Pons (tissue), 1 donor: ENCODE data around the gene GFOD1.
"Not testable (repeated sequence)": the region's sequence is repeated elsewhere in the genome, so short reads cannot be mapped to it uniquely, and the experiment has no call there.

Experiments used
- DNase-seq: peaks from one replicate; pipeline ENCODE4 v3.0.0-alpha.2; 2016; ENCODE audit warnings: low spot score

Gene GFOD1

GRCh38 chr6:13463941-13464340 lies 23.5 kb downstream of the GFOD1 start:
- no peak for DNase-seq

GRCh38 chr6:13463328-13463717 lies 24.1 kb downstream of the GFOD1 start:
- DNase-seq: no peak

- DNase-seq: no peak
These were observed 24.7 kb downstream of the GFOD1 start for GRCh38 chr6:13462458-13463327.

GRCh38 chr6:13461805-13462204 lies 25.6 kb downstream of the GFOD1 start:
- DNase-seq: no peak

- no peak for DNase-seq
These were observed 26.1 kb downstream of the GFOD1 start for GRCh38 chr6:13461307-13461706.

GRCh38 chr6:13460289-13460688 lies 27.1 kb downstream of the GFOD1 start:
- not testable (repeated sequence) for DNase-seq

- peak; percentile 22 for DNase-seq
These were observed 29.8 kb downstream of the GFOD1 start for GRCh38 chr6:13457577-13457976.

GRCh38 chr6:13455552-13455966 lies 31.8 kb downstream of the GFOD1 start:
- DNase-seq: peak; percentile 74

GRCh38 chr6:13454286-13455221 lies 32.8 kb downstream of the GFOD1 start:
- peak; percentile 86 for DNase-seq

- no peak for DNase-seq
These were observed 33.6 kb downstream of the GFOD1 start for GRCh38 chr6:13453771-13454251.

GRCh38 chr6:13453153-13453552 lies 34.2 kb downstream of the GFOD1 start:
- no peak for DNase-seq

- DNase-seq: no peak
These were observed 34.9 kb downstream of the GFOD1 start for GRCh38 chr6:13452346-13453117.

- DNase-seq: no peak
These were observed 36.1 kb downstream of the GFOD1 start for GRCh38 chr6:13451181-13451895.

GRCh38 chr6:13450628-13451027 lies 36.8 kb downstream of the GFOD1 start:
- no peak for DNase-seq

GRCh38 chr6:13447949-13448724 lies 39.3 kb downstream of the GFOD1 start:
- no peak for DNase-seq

GRCh38 chr6:13446381-13446780 lies 41.0 kb downstream of the GFOD1 start:
- DNase-seq: no peak

- DNase-seq: no peak
These were observed 41.7 kb downstream of the GFOD1 start for GRCh38 chr6:13445744-13446115.

- no peak for DNase-seq
These were observed 42.2 kb downstream of the GFOD1 start for GRCh38 chr6:13445005-13445743.

GRCh38 chr6:13444604-13445003 lies 42.8 kb downstream of the GFOD1 start:
- DNase-seq: no peak

- DNase-seq: not testable (repeated sequence)
These were observed 43.4 kb downstream of the GFOD1 start for GRCh38 chr6:13443978-13444377.
